H1 (cell line): Measurements from ENCODE around the gene FKBP1A.

Experiments used
- EGR1 ChIP-seq: IDR thresholded peaks from 2 replicates; pipeline ENCODE4 v1.6.1; 2011; ENCODE audit warnings: low read depth, low read length, borderline replicate concordance
- EP300 ChIP-seq, 2 experiments: IDR thresholded peaks; 1 replicate in 1 of 2; 2 replicates in 1 of 2; pipeline ENCODE4 v1.6.1; 2011 to 2012; ENCODE audit warnings: low read depth in 2 of 2, low read length in 2 of 2, mild to moderate bottlenecking in 2 of 2, borderline replicate concordance in 1 of 2, inconsistent platforms in 1 of 2, moderate library complexity in 1 of 2
- EZH2 ChIP-seq: fragments of 200-600 bp; sonication (generic); IDR thresholded peaks from 2 replicates; pipeline ENCODE4 v1.7.1; 2012; ENCODE audit warnings: low read depth, mild to moderate bottlenecking, moderate library complexity, low read length, inconsistent platforms; ENCODE audit not compliant: severe bottlenecking
- GABPA ChIP-seq: IDR thresholded peaks from 2 replicates; pipeline ENCODE4 v1.6.1; 2011; ENCODE audit warnings: mild to moderate bottlenecking, low read length, moderate library complexity, borderline replicate concordance; ENCODE audit not compliant: insufficient read depth
- POLR2A ChIP-seq, 2 experiments: IDR thresholded peaks; 1 replicate in 1 of 2; 2 replicates in 1 of 2; pipeline ENCODE4 v1.6.1; 2011; ENCODE audit warnings: low read depth in 2 of 2, low read length in 2 of 2, mild to moderate bottlenecking in 2 of 2; ENCODE audit errors: control extremely low read depth in 1 of 2
- TAF1 ChIP-seq: IDR thresholded peaks from 2 replicates; pipeline ENCODE4 v1.6.1; 2011; ENCODE audit warnings: mild to moderate bottlenecking, low read depth, low read length
- TF ChIP-seq, protein P1 (sequence below), 3 experiments: IDR thresholded peaks; 1 replicate in 2 of 3; 2 replicates in 1 of 3; pipeline versions ENCODE4 v1.5.1 to v1.6.1; 2011; ENCODE audit warnings: low read length in 3 of 3, mild to moderate bottlenecking in 3 of 3, inconsistent platforms in 2 of 3, low read depth in 1 of 3, moderate library complexity in 1 of 3; ENCODE audit not compliant: insufficient read depth in 1 of 3; ENCODE audit errors: control extremely low read depth in 1 of 3

DNA sequence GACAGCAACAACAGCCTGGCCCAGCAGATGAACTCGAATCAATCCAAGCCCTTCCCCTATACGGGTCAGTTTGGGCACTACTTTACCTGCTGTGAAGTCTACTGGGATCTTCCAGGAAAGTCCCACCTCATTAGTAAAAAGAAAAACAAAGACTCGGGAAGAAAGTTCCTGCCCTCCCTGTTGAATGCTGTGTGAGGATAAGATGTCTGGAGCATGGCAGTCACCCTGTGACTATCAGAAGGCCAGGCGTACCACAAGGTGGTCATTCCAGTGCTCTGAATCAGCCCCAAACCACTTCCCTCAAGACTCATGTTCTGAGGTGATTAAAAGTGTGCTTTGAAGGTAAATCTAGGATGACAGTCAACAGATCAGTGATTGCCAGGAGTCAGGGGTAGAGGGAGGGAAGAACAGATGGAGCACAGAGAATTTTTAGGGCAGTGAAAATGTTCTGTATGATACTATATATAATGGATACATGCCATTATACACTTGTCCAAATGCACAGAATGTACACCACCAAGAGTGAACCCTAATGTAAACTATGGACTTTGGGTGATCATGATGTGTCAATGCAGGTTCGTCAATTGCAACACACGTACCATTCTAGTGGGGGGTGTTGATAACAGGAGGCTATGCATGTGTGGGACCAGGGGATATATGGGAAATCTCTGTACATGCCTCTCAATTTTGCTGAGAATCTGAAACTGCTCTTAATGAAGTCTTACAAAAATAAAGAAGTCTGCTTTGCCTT is 14.7 kb downstream of the FKBP1A start:
- TF ChIP-seq, protein P1, sequence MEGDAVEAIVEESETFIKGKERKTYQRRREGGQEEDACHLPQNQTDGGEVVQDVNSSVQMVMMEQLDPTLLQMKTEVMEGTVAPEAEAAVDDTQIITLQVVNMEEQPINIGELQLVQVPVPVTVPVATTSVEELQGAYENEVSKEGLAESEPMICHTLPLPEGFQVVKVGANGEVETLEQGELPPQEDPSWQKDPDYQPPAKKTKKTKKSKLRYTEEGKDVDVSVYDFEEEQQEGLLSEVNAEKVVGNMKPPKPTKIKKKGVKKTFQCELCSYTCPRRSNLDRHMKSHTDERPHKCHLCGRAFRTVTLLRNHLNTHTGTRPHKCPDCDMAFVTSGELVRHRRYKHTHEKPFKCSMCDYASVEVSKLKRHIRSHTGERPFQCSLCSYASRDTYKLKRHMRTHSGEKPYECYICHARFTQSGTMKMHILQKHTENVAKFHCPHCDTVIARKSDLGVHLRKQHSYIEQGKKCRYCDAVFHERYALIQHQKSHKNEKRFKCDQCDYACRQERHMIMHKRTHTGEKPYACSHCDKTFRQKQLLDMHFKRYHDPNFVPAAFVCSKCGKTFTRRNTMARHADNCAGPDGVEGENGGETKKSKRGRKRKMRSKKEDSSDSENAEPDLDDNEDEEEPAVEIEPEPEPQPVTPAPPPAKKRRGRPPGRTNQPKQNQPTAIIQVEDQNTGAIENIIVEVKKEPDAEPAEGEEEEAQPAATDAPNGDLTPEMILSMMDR (IDR thresholded peaks at IDR 0.05; ENCODE audit: control extremely low read depth in 1 of 3, insufficient read depth in 1 of 3, low read depth in 1 of 3, low read length in 3 of 3) = no peak
- TF ChIP-seq POLR2A (IDR thresholded peaks at IDR 0.05; ENCODE audit: control extremely low read depth in 1 of 2, low read depth in 2 of 2, low read length in 2 of 2) = no peak
- no peak for TF ChIP-seq EZH2
- TF ChIP-seq GABPA = no peak
- TF ChIP-seq EP300 (IDR thresholded peaks at IDR 0.05; ENCODE audit: borderline replicate concordance in 1 of 2, low read depth in 2 of 2, low read length in 2 of 2) = no peak
- TF ChIP-seq TAF1 = no peak
- TF ChIP-seq EGR1 = no peak
